Epidermal melanocyte (primary cell): Measurements from ENCODE around the gene ADAMTS17.
A peak's percentile ranks its signal among the peaks of the same experiment; 100 is the strongest.

ENCODE experiments used
- DNase-seq: peaks from one replicate; pipeline ENCODE4 v3.0.0; 2011; ENCODE audit warnings: low spot score; ENCODE audit not compliant: insufficient read length

ADAMTS17 gene

GRCh38 chr15:100001405-100001804 is 340.4 kb downstream of the ADAMTS17 start:
- no peak for DNase-seq

- no peak for DNase-seq
Measured at GRCh38 chr15:99999282-100000070, 342.3 kb downstream of the ADAMTS17 start.

GRCh38 chr15:99998661-99999101 is 343.1 kb downstream of the ADAMTS17 start:
- peak; percentile 68 for DNase-seq

GRCh38 chr15:99997112-99997651 is 344.6 kb downstream of the ADAMTS17 start:
- no peak for DNase-seq

GRCh38 chr15:99996660-99997059 is 345.1 kb downstream of the ADAMTS17 start:
- no peak for DNase-seq

GRCh38 chr15:99995543-99995942 is 346.2 kb downstream of the ADAMTS17 start:
- no peak for DNase-seq

- DNase-seq, result no peak
Measured at GRCh38 chr15:99994849-99995248, 346.9 kb downstream of the ADAMTS17 start.

- DNase-seq, result no peak
Measured at GRCh38 chr15:99993681-99994131, 348.1 kb downstream of the ADAMTS17 start.

- no peak for DNase-seq
Measured at GRCh38 chr15:99993262-99993661, 348.5 kb downstream of the ADAMTS17 start.

- no peak for DNase-seq
Measured at GRCh38 chr15:99992611-99993231, 349.1 kb downstream of the ADAMTS17 start.

GRCh38 chr15:99989095-99989494 is 352.7 kb downstream of the ADAMTS17 start:
- DNase-seq, result no peak

- no peak for DNase-seq
Measured at GRCh38 chr15:99987701-99988100, 354.1 kb downstream of the ADAMTS17 start.

- DNase-seq, result no peak
Measured at GRCh38 chr15:99987119-99987506, 354.7 kb downstream of the ADAMTS17 start.

GRCh38 chr15:99986297-99987118 is 355.3 kb downstream of the ADAMTS17 start:
- DNase-seq, result peak; percentile 41

GRCh38 chr15:99985878-99986277 is 355.9 kb downstream of the ADAMTS17 start:
- no peak for DNase-seq

- no peak for DNase-seq
Measured at GRCh38 chr15:99984491-99985243, 357.1 kb downstream of the ADAMTS17 start.

GRCh38 chr15:99983886-99984286 is 357.9 kb downstream of the ADAMTS17 start:
- no peak for DNase-seq

- DNase-seq, result no peak
Measured at GRCh38 chr15:99983171-99983885, 358.4 kb downstream of the ADAMTS17 start.

- no peak for DNase-seq
Measured at GRCh38 chr15:99982662-99983061, 359.1 kb downstream of the ADAMTS17 start.
